HepG2 (cell line): ENCODE results near the gene CTU1. TPM values are rescaled to one million over a fixed set of nuclear protein-coding genes. Genes with fewer than 3 reads are reported as not detected.
A peak's percentile ranks its signal among the peaks of the same experiment; 100 is the strongest.

ENCODE experiments used
- CENPBD1 ChIP-seq: sonication (generic); formaldehyde crosslinking; IDR thresholded peaks from 2 replicates; pipeline ENCODE4 v1.8.0; 2022; ENCODE audit warnings: missing genetic modification reagents, low read depth, mild to moderate bottlenecking, borderline replicate concordance
- CHD4 ChIP-seq: fragments of 200-600 bp; sonication (generic); IDR thresholded peaks from 2 replicates; pipeline ENCODE4 v1.7.0; 2017; ENCODE audit warnings: mild to moderate bottlenecking, low read length, borderline replicate concordance
- CREB1 ChIP-seq, 2 experiments: fragments of 450-650 bp in 1 of 2; IDR thresholded peaks; 2 replicates each; pipeline ENCODE4 v1.6.1; 2016 to 2017; ENCODE audit warnings: control low read depth in 1 of 2, mild to moderate bottlenecking in 1 of 2, missing compliant biosample characterization in 1 of 2, missing genetic modification characterization in 1 of 2
- GATA4 ChIP-seq: sonication (generic); IDR thresholded peaks from 2 replicates; pipeline ENCODE4 v1.6.1; 2016; ENCODE audit warnings: antibody characterized with exemption, low read depth, borderline replicate concordance
- GRHL1 ChIP-seq: sonication (generic); formaldehyde crosslinking; conservative IDR thresholded peaks from 2 replicates; pipeline ENCODE4 v1.8.0; 2022; ENCODE audit warnings: missing genetic modification reagents
- KLF9 ChIP-seq: IDR thresholded peaks from 2 replicates; pipeline ENCODE4 v1.6.1; 2016; ENCODE audit warnings: low read depth
- MTA3 ChIP-seq: sonication (generic); formaldehyde crosslinking; IDR thresholded peaks from 2 replicates; pipeline ENCODE4 v1.4.0; 2020; ENCODE audit warnings: missing genetic modification reagents
- NFIB ChIP-seq: sonication (generic); formaldehyde crosslinking; IDR thresholded peaks from 2 replicates; pipeline ENCODE4 v1.9.0; 2021; ENCODE audit warnings: missing genetic modification reagents, mild to moderate bottlenecking, borderline replicate concordance
- RARG ChIP-seq: sonication (generic); formaldehyde crosslinking; IDR thresholded peaks from 2 replicates; pipeline ENCODE4 v1.4.0; 2020; ENCODE audit warnings: low read depth, mild to moderate bottlenecking, missing genetic modification reagents
- TERF1 ChIP-seq: sonication (generic); formaldehyde crosslinking; IDR thresholded peaks from 2 replicates; pipeline ENCODE4 v1.8.0; 2022; ENCODE audit warnings: mild to moderate bottlenecking, missing genetic modification reagents, moderate library complexity
- THYN1 ChIP-seq: sonication (generic); formaldehyde crosslinking; IDR thresholded peaks from 2 replicates; pipeline ENCODE4 v1.8.1; 2023; ENCODE audit warnings: low read depth, mild to moderate bottlenecking, moderate library complexity, missing genetic modification reagents, borderline replicate concordance
- TIGD3 ChIP-seq: sonication (generic); formaldehyde crosslinking; IDR thresholded peaks from 2 replicates; pipeline ENCODE4 v1.5.1; 2020; ENCODE audit warnings: mild to moderate bottlenecking, missing genetic modification reagents, borderline replicate concordance
- YEATS2 ChIP-seq: sonication (generic); formaldehyde crosslinking; IDR thresholded peaks from 2 replicates; pipeline ENCODE4 v1.4.0; 2020; ENCODE audit warnings: missing genetic modification reagents, borderline replicate concordance
- ZNF124 ChIP-seq: sonication (generic); formaldehyde crosslinking; IDR thresholded peaks from 2 replicates; pipeline ENCODE4 v1.4.0; 2020; ENCODE audit warnings: missing genetic modification reagents
- ZNF292 ChIP-seq: sonication (generic); formaldehyde crosslinking; IDR thresholded peaks from 2 replicates; pipeline ENCODE4 v1.8.1; 2022; ENCODE audit warnings: mild to moderate bottlenecking, low read depth, missing genetic modification reagents, borderline replicate concordance
- ZNF34 ChIP-seq: sonication (generic); formaldehyde crosslinking; IDR thresholded peaks from 2 replicates; pipeline ENCODE4 v1.4.0; 2020; ENCODE audit warnings: mild to moderate bottlenecking, missing genetic modification reagents, borderline replicate concordance
- ZNF652 ChIP-seq: IDR thresholded peaks from 2 replicates; pipeline ENCODE4 v1.6.1; 2016; ENCODE audit warnings: low read depth, borderline replicate concordance
- ZNF788 ChIP-seq: sonication (generic); formaldehyde crosslinking; IDR thresholded peaks from 2 replicates; pipeline ENCODE4 v1.5.0; 2020; ENCODE audit warnings: mild to moderate bottlenecking, missing genetic modification reagents, borderline replicate concordance
- ZNF816 ChIP-seq: sonication (generic); formaldehyde crosslinking; IDR thresholded peaks from 2 replicates; pipeline ENCODE4 v1.8.0; 2022; ENCODE audit warnings: missing genetic modification reagents, mild to moderate bottlenecking, borderline replicate concordance
- polyA plus RNA-seq, 8 experiments: library from polyadenylated mRNA; depleted of rRNA in 3 of 8; stranded (reverse) in 7 of 8; unstranded in 1 of 8; fragments of >200 nt; fragmentation: Illumina TruSeq in 4 of 8; extraction: Trizol in 4 of 8; gene quantifications; 2 replicates each; pipeline versions ENCODE4 v1.2.1 to v1.2.3, GENCODE V29; 2011 to 2016; ENCODE audit warnings: low read depth in 4 of 8, missing spikeins in 1 of 8, mixed read lengths in 1 of 8; ENCODE audit not compliant: insufficient read depth in 1 of 8
- total RNA-seq, 5 experiments: library from RNA; depleted of rRNA; stranded (reverse); fragments of >200 nt; fragmentation: Illumina TruSeq; extraction: Trizol; gene quantifications; 2 replicates each; pipeline ENCODE4 v1.2.3, GENCODE V29; 2016; ENCODE audit warnings: low read depth in 1 of 5

Gene CTU1
- total and polyA plus RNA-seq, 2 of the 13 experiments (the other 11 are each of a cell fraction or from before 2014, with no cell fraction given) = 1.9 to 2.9 TPM

- TF ChIP-seq TERF1 (CRISPR knock-in tag) (no peak), GATA4 (no peak), ZNF34 (no peak), ZNF292 (CRISPR knock-in tag) (no peak), ZNF652 (CRISPR knock-in tag) (no peak), YEATS2 (CRISPR knock-in tag) (peak; percentile 83; the same call in 1 of the 2 replicates), TIGD3 (CRISPR knock-in tag) (no peak), ZNF816 (CRISPR knock-in tag) (no peak), CHD4 (no peak), THYN1 (no peak), RARG (CRISPR knock-in tag) (no peak), KLF9 (CRISPR knock-in tag) (no peak), CREB1 (IDR thresholded peaks at IDR 0.05) (peak; percentile 77), CREB1 (CRISPR knock-in tag; IDR thresholded peaks at IDR 0.05) (peak; percentile 89), CENPBD1 (no peak), GRHL1 (CRISPR knock-in tag) (no peak), ZNF788 (CRISPR knock-in tag) (peak; percentile 70; the same call in 1 of the 2 replicates), ZNF124 (CRISPR knock-in tag) (peak; percentile 87), NFIB (CRISPR knock-in tag) (no peak), MTA3 (CRISPR knock-in tag) (no peak)
These were observed at the start of gene CTU1 (continued) for GRCh38 chr19:51108066-51108804.
